ENCODE measurements around the gene VIPR2.
A peak's percentile ranks its signal among the peaks of the same experiment; 100 is the strongest.
"Not testable (repeated sequence)": the region's sequence is repeated elsewhere in the genome, so short reads cannot be mapped to it uniquely, and the experiment has no call there.

The VIPR2 gene

DNA sequence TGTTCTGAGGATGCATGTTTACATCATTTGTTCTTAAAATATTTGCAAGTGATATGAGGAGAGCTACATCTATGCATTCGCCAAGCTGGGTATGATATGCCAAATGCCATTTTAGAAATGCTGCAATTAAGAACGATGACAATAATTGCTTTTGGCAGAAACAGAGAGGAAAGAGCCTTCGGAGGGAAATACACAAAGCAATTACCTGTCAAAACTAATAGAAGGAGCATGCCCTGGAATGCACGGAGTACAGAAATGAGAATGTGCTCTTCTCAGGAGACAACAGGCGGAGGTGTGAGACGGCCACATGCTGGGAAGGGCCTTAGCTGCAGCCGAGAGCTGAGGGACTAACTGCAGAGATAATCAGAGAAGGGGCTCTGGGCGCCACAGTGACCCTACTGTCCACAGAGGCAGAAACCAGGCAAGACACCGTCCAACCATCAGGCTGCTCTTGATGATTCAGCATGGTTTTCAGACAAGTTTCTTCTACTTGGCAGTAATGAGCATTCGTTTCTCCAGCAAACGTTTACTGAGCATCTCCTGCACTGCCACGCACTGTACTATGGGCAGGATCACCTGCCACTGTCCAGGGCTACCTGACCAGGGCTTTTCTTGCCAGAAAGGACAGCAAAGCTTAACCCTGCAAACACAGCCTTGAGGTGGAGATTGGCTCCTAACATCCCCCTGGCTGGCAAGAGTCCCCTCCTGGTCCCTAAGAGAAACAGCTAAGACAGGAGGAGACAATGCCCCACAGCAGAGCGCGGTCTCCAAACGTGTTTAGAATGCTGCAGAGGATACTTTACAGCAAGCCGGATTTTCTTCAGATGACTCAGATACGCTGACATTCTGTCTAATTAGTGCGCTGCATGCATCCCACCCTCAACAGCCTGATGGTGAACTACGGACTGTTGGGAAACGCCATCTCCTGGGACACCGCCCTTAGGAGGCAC, 18.1 kb downstream of the VIPR2 start:
- H3K4ac ChIP-seq (ENCODE audit: low read depth, low read length) = no peak overlapping the region
- peak in 1 of 2 donors; percentile 29 for DNase-seq
- no peak overlapping the region for H2BK120ac ChIP-seq (ENCODE audit: insufficient read depth, low read length, poor library complexity)
- peaks cover 15 to 20% of the 10 kb centered on the region in 2 experiments for H3K4me1 ChIP-seq (ENCODE audit: control insufficient read depth in 1 of 2, insufficient read depth in 2 of 2, low read length in 2 of 2)
- no peak overlapping the region for H4K8ac ChIP-seq (ENCODE audit: low read depth, low read length)
- H3K9me3 ChIP-seq (ENCODE audit: insufficient read depth, low read depth, low read length) = peaks cover 2% of the 10 kb centered on the region
- no CpG with 5 or more reads among the region's 21 CpGs for WGBS (ENCODE audit: extremely low coverage, insufficient coverage, insufficient read length)
- H3K9ac ChIP-seq (ENCODE audit: low read length) = no peak overlapping the region
- H3K36me3 ChIP-seq (ENCODE audit: control insufficient read depth in 1 of 2, insufficient read depth in 2 of 2, low read length in 2 of 2) = no peaks in the 10 kb centered on the region
- no peaks in the 10 kb centered on the region for H3K79me2 ChIP-seq (ENCODE audit: control insufficient read depth, insufficient read depth, low read length, poor library complexity)
- no peak overlapping the region for H3K4me3 ChIP-seq (ENCODE audit: low read depth, low read length)
- H3K4me2 ChIP-seq (ENCODE audit: low read length) = no peak overlapping the region
- H2BK5ac ChIP-seq (ENCODE audit: low read depth, low read length, poor library complexity) = no peak overlapping the region
- no peak overlapping the region for H3K14ac ChIP-seq (ENCODE audit: low read length)
- no peak overlapping the region for H2BK12ac ChIP-seq (ENCODE audit: low read length)
- no peak overlapping the region for H3K23ac ChIP-seq (ENCODE audit: low read length)
- H2AK5ac ChIP-seq (ENCODE audit: low read length) = no peak overlapping the region
- H4K12ac ChIP-seq (ENCODE audit: low read depth, low read length) = no peak overlapping the region
- no peak overlapping the region for H3K18ac ChIP-seq (ENCODE audit: low read length)
- H3K79me1 ChIP-seq (ENCODE audit: low read length) = peaks cover 2% of the 10 kb centered on the region
- no peak overlapping the region for H4K91ac ChIP-seq (ENCODE audit: low read depth, low read length)
- H3K27ac ChIP-seq (ENCODE audit: low read depth, low read length) = no peak overlapping the region
- H3K27me3 ChIP-seq (ENCODE audit: insufficient read depth, low read length) = no peaks in the 10 kb centered on the region
- H2AFZ ChIP-seq (ENCODE audit: insufficient read depth, low read length, poor library complexity) = no peak overlapping the region

- H2AFZ ChIP-seq (ENCODE audit: insufficient read depth, low read length, poor library complexity) = no peak overlapping the region
- H3K4me1 ChIP-seq (ENCODE audit: control insufficient read depth in 1 of 2, insufficient read depth in 2 of 2, low read length in 2 of 2) = peaks cover 15 to 20% of the 10 kb centered on the region in 2 experiments
- DNase-seq = no peak
- peaks cover 2% of the 10 kb centered on the region for H3K9me3 ChIP-seq (ENCODE audit: insufficient read depth, low read depth, low read length)
- no CpG with 5 or more reads among the region's 3 CpGs for WGBS (ENCODE audit: extremely low coverage, insufficient coverage, insufficient read length)
- peaks cover 2% of the 10 kb centered on the region for H3K79me1 ChIP-seq (ENCODE audit: low read length)
- no peak overlapping the region for H2BK5ac ChIP-seq (ENCODE audit: low read depth, low read length, poor library complexity)
- H3K4ac ChIP-seq (ENCODE audit: low read depth, low read length) = no peak overlapping the region
- H4K91ac ChIP-seq (ENCODE audit: low read depth, low read length) = peak overlapping the region; percentile 25
- no peaks in the 10 kb centered on the region for H3K36me3 ChIP-seq (ENCODE audit: control insufficient read depth in 1 of 2, insufficient read depth in 2 of 2, low read length in 2 of 2)
- H2BK120ac ChIP-seq (ENCODE audit: insufficient read depth, low read length, poor library complexity) = no peak overlapping the region
- no peak overlapping the region for H2AK5ac ChIP-seq (ENCODE audit: low read length)
- H3K27ac ChIP-seq (ENCODE audit: low read depth, low read length) = peak overlapping the region; percentile 17
- no peak overlapping the region for H4K8ac ChIP-seq (ENCODE audit: low read depth, low read length)
- no peak overlapping the region for H3K23ac ChIP-seq (ENCODE audit: low read length)
- no peaks in the 10 kb centered on the region for H3K27me3 ChIP-seq (ENCODE audit: insufficient read depth, low read length)
- no peak overlapping the region for H3K4me2 ChIP-seq (ENCODE audit: low read length)
- H4K12ac ChIP-seq (ENCODE audit: low read depth, low read length) = no peak overlapping the region
- H3K4me3 ChIP-seq (ENCODE audit: low read depth, low read length) = no peak overlapping the region
- H3K79me2 ChIP-seq (ENCODE audit: control insufficient read depth, insufficient read depth, low read length, poor library complexity) = no peaks in the 10 kb centered on the region
- no peak overlapping the region for H3K9ac ChIP-seq (ENCODE audit: low read length)
- H3K14ac ChIP-seq (ENCODE audit: low read length) = no peak overlapping the region
- H3K18ac ChIP-seq (ENCODE audit: low read length) = no peak overlapping the region
- H2BK12ac ChIP-seq (ENCODE audit: low read length) = no peak overlapping the region
Observed at GRCh38 chr7:159125955-159126270, 18.8 kb downstream of the VIPR2 start.

GRCh38 chr7:159125104-159125954, 19.3 kb downstream of the VIPR2 start:
- Histone ChIP-seq H3K4me2 (ENCODE audit: low read length) (no peak overlapping the region), H4K91ac (ENCODE audit: low read depth, low read length) (peak overlapping the region; percentile 25), H3K79me2 (ENCODE audit: control insufficient read depth, insufficient read depth, low read length, poor library complexity) (no peaks in the 10 kb centered on the region), H3K36me3 (ENCODE audit: control insufficient read depth in 1 of 2, insufficient read depth in 2 of 2, low read length in 2 of 2) (no peaks in the 10 kb centered on the region), H3K14ac (ENCODE audit: low read length) (peak overlapping the region; percentile 7), H3K9ac (ENCODE audit: low read length) (no peak overlapping the region), H3K27me3 (ENCODE audit: insufficient read depth, low read length) (no peaks in the 10 kb centered on the region), H2BK12ac (ENCODE audit: low read length) (peak overlapping the region; percentile 77), H2AK5ac (ENCODE audit: low read length) (no peak overlapping the region), H3K27ac (ENCODE audit: low read depth, low read length) (peak overlapping the region; percentile 17), H3K9me3 (ENCODE audit: insufficient read depth, low read depth, low read length) (peaks cover under 1% of the 10 kb centered on the region), H3K23ac (ENCODE audit: low read length) (no peak overlapping the region), H3K79me1 (ENCODE audit: low read length) (peaks cover 2% of the 10 kb centered on the region), H4K12ac (ENCODE audit: low read depth, low read length) (no peak overlapping the region), H3K4me3 (ENCODE audit: low read depth, low read length) (no peak overlapping the region), H3K4ac (ENCODE audit: low read depth, low read length) (peak overlapping the region; percentile 15), H3K18ac (ENCODE audit: low read length) (peak overlapping the region; percentile 9), H4K8ac (ENCODE audit: low read depth, low read length) (peak overlapping the region; percentile 35), H2AFZ (ENCODE audit: insufficient read depth, low read length, poor library complexity) (no peak overlapping the region), H3K4me1 (ENCODE audit: control insufficient read depth in 1 of 2, insufficient read depth in 2 of 2, low read length in 2 of 2) (peaks cover 15 to 20% of the 10 kb centered on the region in 2 experiments), H2BK120ac (ENCODE audit: insufficient read depth, low read length, poor library complexity) (peak overlapping the region; percentile 7), H2BK5ac (ENCODE audit: low read depth, low read length, poor library complexity) (no peak overlapping the region)
- DNase-seq = no peak
- WGBS (ENCODE audit: extremely low coverage, insufficient coverage, insufficient read length) = no CpG with 5 or more reads among the region's 9 CpGs

- not testable (repeated sequence) for H2AK5ac ChIP-seq (ENCODE audit: low read length); DNase-seq; H3K14ac ChIP-seq (ENCODE audit: low read length)
Observed at GRCh38 chr7:159123793-159124192, 20.9 kb downstream of the VIPR2 start.

More at GRCh38 chr7:159123793-159124192, 20.9 kb downstream of the VIPR2 start:
- not testable (repeated sequence) for H3K9me3 ChIP-seq (ENCODE audit: insufficient read depth, low read depth, low read length); H3K79me2 ChIP-seq (ENCODE audit: control insufficient read depth, insufficient read depth, low read length, poor library complexity); H3K4me2 ChIP-seq (ENCODE audit: low read length); H4K12ac ChIP-seq (ENCODE audit: low read depth, low read length); H2BK12ac ChIP-seq (ENCODE audit: low read length); H4K91ac ChIP-seq (ENCODE audit: low read depth, low read length); H3K4me3 ChIP-seq (ENCODE audit: low read depth, low read length); H3K18ac ChIP-seq (ENCODE audit: low read length); H2BK120ac ChIP-seq (ENCODE audit: insufficient read depth, low read length, poor library complexity); H4K8ac ChIP-seq (ENCODE audit: low read depth, low read length); H2AFZ ChIP-seq (ENCODE audit: insufficient read depth, low read length, poor library complexity); H3K27ac ChIP-seq (ENCODE audit: low read depth, low read length); H3K23ac ChIP-seq (ENCODE audit: low read length); H3K27me3 ChIP-seq (ENCODE audit: insufficient read depth, low read length); H3K9ac ChIP-seq (ENCODE audit: low read length); H3K36me3 ChIP-seq (ENCODE audit: control insufficient read depth in 1 of 2, insufficient read depth in 2 of 2, low read length in 2 of 2); H3K4ac ChIP-seq (ENCODE audit: low read depth, low read length); H2BK5ac ChIP-seq (ENCODE audit: low read depth, low read length, poor library complexity); H3K79me1 ChIP-seq (ENCODE audit: low read length)
- no CpG with 5 or more reads among the region's 1 CpG for WGBS (ENCODE audit: extremely low coverage, insufficient coverage, insufficient read length)
- H3K4me1 ChIP-seq (ENCODE audit: control insufficient read depth in 1 of 2, insufficient read depth in 2 of 2, low read length in 2 of 2) = peaks cover 15 to 20% of the 10 kb centered on the region in 2 experiments

Measured in trophoblast cell (in vitro differentiated cells and primary cell).